Stimulated activated CD8-positive, alpha-beta memory T cell treated with anti-CD3 and anti-CD28 coated beads, Interleukin-4, amount 100 ng/mL, for 1 hour (primary cell): ENCODE data around the gene OR52E6.

Experiments
- DNase-seq, 2 donors: peaks; one replicate each; pipeline ENCODE4 v3.0.0-alpha.2; 2020; ENCODE audit warnings: low read depth in 2 of 2, low spot score in 1 of 2

Gene OR52E6

GRCh38 chr11:5803982-5804381 is 37.7 kb downstream of the OR52E6 start:
- no peak for DNase-seq

- no peak for DNase-seq
Measured at GRCh38 chr11:5796541-5796940, 45.2 kb downstream of the OR52E6 start.

DNA sequence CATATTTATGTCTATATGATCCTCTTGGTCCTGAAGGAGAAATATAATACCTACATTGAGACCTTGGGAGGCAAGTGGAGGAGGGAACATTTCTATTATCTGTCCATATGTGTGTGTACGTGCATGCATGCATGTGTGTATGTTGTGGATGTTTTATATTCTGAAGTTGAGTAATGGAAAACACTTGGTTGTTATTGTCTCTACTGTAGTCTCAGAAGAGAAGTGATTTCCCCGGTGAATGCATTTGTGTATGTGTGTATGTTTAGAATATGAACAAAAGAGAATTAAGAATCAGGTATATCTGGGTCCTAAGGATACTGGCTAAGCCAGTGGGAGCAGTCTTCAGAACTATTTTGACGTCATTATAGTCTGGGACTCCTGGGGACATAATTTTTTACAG is 50.5 kb downstream of the OR52E6 start, which contains the start of gene OR52N1:
Gene OR52N1, minus strand, starts transcription at position 101 of the 400 bp plus-strand sequence. CDS start 2,449 bp downstream, outside the sequence.
- no peak for DNase-seq
